Measurements from ENCODE around the gene CTDP1. TPM values are rescaled to one million over a fixed set of nuclear protein-coding genes. Genes with fewer than 3 reads are reported as not detected.

The CTDP1 gene
- total RNA-seq (10 to 100 TPM; 38.8 to 75.3 (median 41.2) TPM), polyA plus RNA-seq (10 to 100 TPM; 11.6 to 30.6 TPM), total RNA-seq (73.0 reads per million, percentile 79 among the genes with 10 or more reads in this experiment)

GRCh38 chr18:79679552-79680099 is at the start of gene CTDP1:
Gene CTDP1 (plus strand): TSS chr18:79679803. CDS start chr18:79679948, 145 bp downstream.
- peak within 1 kb of the TSS; percentile 96 for H3K27ac ChIP-seq (ENCODE audit: low read depth, low read length)
- DNase-seq, result peak; percentile 81 to 94 (median 90)
- H3K9me3 Mint-ChIP-seq, result peaks cover 0 to 7% (median 0%) of the 10 kb centered on the region in 11 donors
- peak; percentile 71 for ATAC-seq
- peaks cover 0 to 3% (median 0%) of the 10 kb centered on the region in 5 donors for H3K27me3 Mint-ChIP-seq
- H3K36me3 Mint-ChIP-seq, result peaks cover 0 to 37% (median 5%) of the 10 kb centered on the region in 5 donors
- ChIA-PET POLR2A (interaction anchor here (0.7 to 2.1 kb wide), 9 partner anchors 156 to 611 kb away, joined by 3 to 8 read pairs (median 4); partner anchors contain the start of genes ATP9B and RBFA), CTCF (no interaction called here)
- peaks cover 37 to 72% (median 66%) of the 10 kb centered on the region in 7 donors for H3K4me1 Mint-ChIP-seq
- peaks cover 0 to 3% (median 0%) of the 10 kb centered on the region in 3 experiments for H3K9me3 ChIP-seq (ENCODE audit: control insufficient read depth in 2 of 3, low read length in 3 of 3)
- intact Hi-C loops (cut with micrococcal nuclease), result loop anchor here (1.0 to 5.0 kb wide), 13 partner anchors 35 to 468 kb away; partner anchors contain the start of genes ADNP2 (in 2 of the 2), RBFA (in 2 of the 2), SLC66A2 (in 2 of the 2) and TXNL4A (in 2 of the 2)
- peaks cover 0 to 7% (median 0%) of the 10 kb centered on the region in 3 experiments for H3K36me3 ChIP-seq (ENCODE audit: control insufficient read depth in 2 of 3, insufficient read depth in 3 of 3, low read length in 3 of 3)
- peaks cover 37 to 59% of the 10 kb centered on the region in 2 donors for H3K4me1 ChIP-seq (ENCODE audit: control insufficient read depth in 2 of 2, insufficient read depth in 2 of 2, low read length in 2 of 2)
- H3K27me3 ChIP-seq (ENCODE audit: control insufficient read depth in 2 of 2, insufficient read depth in 2 of 2, low read length in 2 of 2), result no peaks in the 10 kb centered on the region
- peak within 1 kb of the TSS; percentile 92 to 100 (median 99) for H3K27ac Mint-ChIP-seq
- peak within 1 kb of the TSS; percentile 85 to 99 (median 98) for H3K4me3 Mint-ChIP-seq
- H3K4me3 ChIP-seq (ENCODE audit: low read length), result peak within 1 kb of the TSS; percentile 94

GRCh38 chr18:79630281-79631095 is 49.1 kb upstream of the CTDP1 start:
- no peak overlapping the region for H3K27ac Mint-ChIP-seq
- CTCF ChIA-PET, result no interaction called here
- H3K36me3 ChIP-seq (ENCODE audit: control insufficient read depth in 2 of 3, insufficient read depth in 3 of 3, low read length in 3 of 3), result no peaks in the 10 kb centered on the region
- peak overlapping the region in 2 of 10 donors; percentile 36 to 49 for H3K4me3 Mint-ChIP-seq
- POLR2A ChIA-PET, result interaction anchor here (0.7 kb wide), 1 partner anchor 714 kb away, joined by 3 read pairs; no protein-coding TSS in a partner anchor
- H3K9me3 ChIP-seq (ENCODE audit: control insufficient read depth in 2 of 3, low read length in 3 of 3), result no peaks in the 10 kb centered on the region
- no peaks in the 10 kb centered on the region for H3K4me1 ChIP-seq (ENCODE audit: control insufficient read depth in 2 of 2, insufficient read depth in 2 of 2, low read length in 2 of 2)
- H3K36me3 Mint-ChIP-seq, result no peaks in the 10 kb centered on the region
- intact Hi-C loops (cut with micrococcal nuclease), result no loop called here
- H3K27ac ChIP-seq (ENCODE audit: low read depth, low read length), result no peak overlapping the region
- peaks cover 0 to 7% (median 0%) of the 10 kb centered on the region in 11 donors for H3K9me3 Mint-ChIP-seq
- H3K27me3 ChIP-seq (ENCODE audit: control insufficient read depth in 2 of 2, insufficient read depth in 2 of 2, low read length in 2 of 2), result no peaks in the 10 kb centered on the region
- ATAC-seq (no peak), DNase-seq (no peak)
- peaks cover 0 to 7% (median 2%) of the 10 kb centered on the region in 5 donors for H3K27me3 Mint-ChIP-seq
- no peak overlapping the region for H3K4me3 ChIP-seq (ENCODE audit: low read length)
- peaks cover 0 to 7% (median 0%) of the 10 kb centered on the region in 7 donors for H3K4me1 Mint-ChIP-seq

GRCh38 chr18:79631096-79631507 is 48.5 kb upstream of the CTDP1 start:
- Histone ChIP-seq H3K27me3 (ENCODE audit: control insufficient read depth in 2 of 2, insufficient read depth in 2 of 2, low read length in 2 of 2) (no peaks in the 10 kb centered on the region), H3K27ac (ENCODE audit: low read depth, low read length) (no peak overlapping the region), H3K4me1 (ENCODE audit: control insufficient read depth in 2 of 2, insufficient read depth in 2 of 2, low read length in 2 of 2) (no peaks in the 10 kb centered on the region), H3K4me3 (ENCODE audit: low read length) (no peak overlapping the region), H3K36me3 (ENCODE audit: control insufficient read depth in 2 of 3, insufficient read depth in 3 of 3, low read length in 3 of 3) (no peaks in the 10 kb centered on the region), H3K9me3 (ENCODE audit: control insufficient read depth in 2 of 3, low read length in 3 of 3) (no peaks in the 10 kb centered on the region)
- Mint-ChIP-seq H3K9me3 (peaks cover 0 to 7% (median 0%) of the 10 kb centered on the region in 11 donors), H3K4me1 (peaks cover 0 to 7% (median 0%) of the 10 kb centered on the region in 7 donors), H3K27ac (peak overlapping the region in 1 of 9 donors; percentile 68), H3K4me3 (peak overlapping the region in 2 of 10 donors; percentile 36 to 49), H3K36me3 (no peaks in the 10 kb centered on the region), H3K27me3 (peaks cover 0 to 5% (median 0%) of the 10 kb centered on the region in 5 donors)
- intact Hi-C loops (cut with micrococcal nuclease), result no loop called here
- ATAC-seq (peak; percentile 8), DNase-seq (no peak)
- ChIA-PET POLR2A (no interaction called here), CTCF (no interaction called here)

- H3K4me1 Mint-ChIP-seq, result peaks cover 0 to 7% (median 0%) of the 10 kb centered on the region in 7 donors
- H3K27me3 Mint-ChIP-seq, result peaks cover 0 to 6% (median 0%) of the 10 kb centered on the region in 5 donors
- Histone ChIP-seq H3K4me1 (ENCODE audit: control insufficient read depth in 2 of 2, insufficient read depth in 2 of 2, low read length in 2 of 2) (no peaks in the 10 kb centered on the region), H3K27ac (ENCODE audit: low read depth, low read length) (no peak overlapping the region), H3K36me3 (ENCODE audit: control insufficient read depth in 2 of 3, insufficient read depth in 3 of 3, low read length in 3 of 3) (no peaks in the 10 kb centered on the region), H3K4me3 (ENCODE audit: low read length) (no peak overlapping the region), H3K9me3 (ENCODE audit: control insufficient read depth in 2 of 3, low read length in 3 of 3) (no peaks in the 10 kb centered on the region), H3K27me3 (ENCODE audit: control insufficient read depth in 2 of 2, insufficient read depth in 2 of 2, low read length in 2 of 2) (no peaks in the 10 kb centered on the region)
- ChIA-PET CTCF (no interaction called here), POLR2A (no interaction called here)
- H3K4me3 Mint-ChIP-seq, result no peak overlapping the region
- H3K9me3 Mint-ChIP-seq, result peaks cover 0 to 7% (median 0%) of the 10 kb centered on the region in 11 donors
- H3K27ac Mint-ChIP-seq, result no peak overlapping the region
- ATAC-seq (no peak), DNase-seq (no peak)
- H3K36me3 Mint-ChIP-seq, result no peaks in the 10 kb centered on the region
- intact Hi-C loops (cut with micrococcal nuclease), result no loop called here
Measured at GRCh38 chr18:79631761-79632446, 47.7 kb upstream of the CTDP1 start.

GRCh38 chr18:79632765-79633164 is 46.8 kb upstream of the CTDP1 start:
- ChIA-PET CTCF (no interaction called here), POLR2A (no interaction called here)
- intact Hi-C loops (cut with micrococcal nuclease), result no loop called here

GRCh38 chr18:79634186-79634585 is 45.4 kb upstream of the CTDP1 start:
- CTCF ChIA-PET, result interaction anchor here (0.7 kb wide), 1 partner anchor 9 kb away, joined by 3 read pairs; no protein-coding TSS in a partner anchor
- Mint-ChIP-seq H3K36me3 (no peaks in the 10 kb centered on the region), H3K4me1 (peaks cover 0 to 6% (median 0%) of the 10 kb centered on the region in 7 donors), H3K27ac (no peak overlapping the region), H3K27me3 (peaks cover 0 to 14% (median 6%) of the 10 kb centered on the region in 5 donors), H3K4me3 (no peak overlapping the region), H3K9me3 (peaks cover 0 to 7% (median 0%) of the 10 kb centered on the region in 11 donors)
- POLR2A ChIA-PET, result no interaction called here
- intact Hi-C loops (cut with micrococcal nuclease), result no loop called here
- H3K4me3 ChIP-seq (ENCODE audit: low read length), result no peak overlapping the region
- H3K27me3 ChIP-seq (ENCODE audit: control insufficient read depth in 2 of 2, insufficient read depth in 2 of 2, low read length in 2 of 2), result no peaks in the 10 kb centered on the region
- H3K9me3 ChIP-seq (ENCODE audit: control insufficient read depth in 2 of 3, low read length in 3 of 3), result no peaks in the 10 kb centered on the region
- ATAC-seq (no peak), DNase-seq (no peak)
- H3K4me1 ChIP-seq (ENCODE audit: control insufficient read depth in 2 of 2, insufficient read depth in 2 of 2, low read length in 2 of 2), result no peaks in the 10 kb centered on the region
- no peak overlapping the region for H3K27ac ChIP-seq (ENCODE audit: low read depth, low read length)
- H3K36me3 ChIP-seq (ENCODE audit: control insufficient read depth in 2 of 3, insufficient read depth in 3 of 3, low read length in 3 of 3), result no peaks in the 10 kb centered on the region

More at GRCh38 chr18:79632765-79633164, 46.8 kb upstream of the CTDP1 start:
- H3K4me3 Mint-ChIP-seq, result no peak overlapping the region
- Histone ChIP-seq H3K36me3 (ENCODE audit: control insufficient read depth in 2 of 3, insufficient read depth in 3 of 3, low read length in 3 of 3) (no peaks in the 10 kb centered on the region), H3K27me3 (ENCODE audit: control insufficient read depth in 2 of 2, insufficient read depth in 2 of 2, low read length in 2 of 2) (no peaks in the 10 kb centered on the region), H3K4me3 (ENCODE audit: low read length) (no peak overlapping the region), H3K4me1 (ENCODE audit: control insufficient read depth in 2 of 2, insufficient read depth in 2 of 2, low read length in 2 of 2) (no peaks in the 10 kb centered on the region), H3K9me3 (ENCODE audit: control insufficient read depth in 2 of 3, low read length in 3 of 3) (no peaks in the 10 kb centered on the region), H3K27ac (ENCODE audit: low read depth, low read length) (no peak overlapping the region)
- H3K27ac Mint-ChIP-seq, result no peak overlapping the region
- ATAC-seq (no peak), DNase-seq (no peak)
- no peaks in the 10 kb centered on the region for H3K36me3 Mint-ChIP-seq
- H3K4me1 Mint-ChIP-seq, result peaks cover 0 to 7% (median 0%) of the 10 kb centered on the region in 7 donors
- peaks cover 0 to 9% (median 0%) of the 10 kb centered on the region in 5 donors for H3K27me3 Mint-ChIP-seq
- peaks cover 0 to 7% (median 0%) of the 10 kb centered on the region in 11 donors for H3K9me3 Mint-ChIP-seq

Data from naive thymus-derived CD4-positive, alpha-beta T cell (primary cell).